Measurements from ENCODE around the gene ARFGEF3. TPM values are rescaled to one million over a fixed set of nuclear protein-coding genes. Genes with fewer than 3 reads are reported as not detected.

Gene ARFGEF3
- total RNA-seq, 6 experiments from 2014 or later, result 0.06 to 0.19 (median 0.08) TPM

DNA sequence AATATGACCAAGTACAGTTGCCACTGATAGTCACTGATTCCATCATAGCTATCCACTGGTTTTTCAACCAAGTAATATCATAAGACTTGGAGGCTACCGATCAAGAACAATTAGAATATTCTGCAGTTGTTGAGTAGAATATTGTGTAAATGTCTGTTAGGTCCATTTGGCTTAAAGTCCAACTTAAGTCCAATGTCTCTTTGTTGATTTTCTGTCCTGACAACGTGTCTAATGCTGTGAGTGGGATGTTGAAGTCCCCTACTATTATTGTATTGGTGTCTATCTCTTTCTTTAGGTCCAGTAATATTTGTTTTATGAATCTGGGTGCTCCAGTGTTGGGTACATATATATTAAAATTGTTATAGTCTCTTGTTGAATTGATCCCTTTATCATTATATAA, 13.9 kb downstream of the ARFGEF3 start:
- DNase-seq, result no peak
- Mint-ChIP-seq H3K27ac (no peak overlapping the region), H3K9me3 (peaks cover 25% of the 10 kb centered on the region), H3K36me3 (ENCODE audit: low read depth) (no peaks in the 10 kb centered on the region; the same call in 1 of the 2 replicates), H3K4me1 (ENCODE audit: low read depth) (no peaks in the 10 kb centered on the region), H3K4me3 (no peak overlapping the region), H3K27me3 (ENCODE audit: insufficient read depth) (no peaks in the 10 kb centered on the region)
- no peak for TF ChIP-seq CTCF (IDR thresholded peaks at IDR 0.05)

DNA sequence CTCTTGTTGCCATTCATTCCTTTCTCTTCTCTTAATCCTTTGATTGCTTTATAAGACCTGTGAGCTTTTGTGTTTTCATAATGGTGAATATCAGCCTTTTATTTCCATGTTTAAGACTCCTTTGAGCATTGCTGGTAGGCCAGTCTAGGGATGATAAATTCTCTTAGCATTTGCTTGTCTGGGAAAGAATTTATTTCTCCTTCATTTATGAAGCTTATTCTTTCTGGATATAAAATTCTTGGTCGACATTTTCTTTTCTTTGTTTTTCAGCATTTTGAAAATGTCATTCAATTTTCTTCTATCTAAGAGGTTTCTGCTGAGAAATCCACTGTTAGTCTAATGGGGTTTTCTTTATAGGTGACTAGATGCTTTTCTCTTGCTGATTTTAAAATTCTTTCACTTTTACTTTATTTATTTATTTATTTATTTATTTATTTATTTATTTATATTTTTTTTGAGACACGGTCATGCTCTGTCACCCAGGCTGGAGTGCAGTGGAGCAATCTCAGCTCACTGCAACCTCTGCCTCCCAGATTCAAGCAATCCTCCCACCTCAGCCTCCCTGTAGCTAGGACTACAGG, 15.0 kb downstream of the ARFGEF3 start:
- H3K4me1 Mint-ChIP-seq (ENCODE audit: low read depth), result no peaks in the 10 kb centered on the region
- TF ChIP-seq CTCF (IDR thresholded peaks at IDR 0.05), result no peak
- H3K9me3 Mint-ChIP-seq, result peaks cover 25% of the 10 kb centered on the region
- H3K4me3 Mint-ChIP-seq, result no peak overlapping the region
- H3K27me3 Mint-ChIP-seq (ENCODE audit: insufficient read depth), result no peaks in the 10 kb centered on the region
- no peaks in the 10 kb centered on the region; the same call in 1 of the 2 replicates for H3K36me3 Mint-ChIP-seq (ENCODE audit: low read depth)
- H3K27ac Mint-ChIP-seq, result no peak overlapping the region
- DNase-seq, result no peak

GRCh38 chr6:138182939-138183789, 21.4 kb downstream of the ARFGEF3 start:
- Mint-ChIP-seq H3K27ac (no peak overlapping the region), H3K9me3 (peaks cover 5% of the 10 kb centered on the region; the same call in 1 of the 2 replicates), H3K27me3 (ENCODE audit: insufficient read depth) (peaks cover 7% of the 10 kb centered on the region; the same call in 1 of the 2 replicates), H3K36me3 (ENCODE audit: low read depth) (no peaks in the 10 kb centered on the region), H3K4me3 (no peak overlapping the region), H3K4me1 (ENCODE audit: low read depth) (no peaks in the 10 kb centered on the region)
- no peak for TF ChIP-seq CTCF (IDR thresholded peaks at IDR 0.05)
- no peak for DNase-seq

DNA sequence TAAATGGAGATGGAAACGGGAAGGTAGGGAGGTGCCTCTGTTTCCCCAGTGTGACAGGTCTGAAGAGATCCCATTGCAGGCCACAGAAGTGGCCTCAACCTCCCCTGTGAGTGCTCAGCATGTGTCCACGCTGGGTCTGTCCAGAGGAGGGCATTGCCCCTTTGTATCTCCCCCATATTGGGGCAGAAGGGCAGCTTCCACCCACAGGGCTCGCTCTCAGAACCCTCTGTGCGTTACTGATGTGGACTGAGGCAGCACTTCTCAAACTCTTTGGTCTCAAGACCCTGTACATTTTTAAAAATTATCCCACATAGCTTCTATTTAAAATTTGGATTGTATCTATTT, 22.0 kb downstream of the ARFGEF3 start:
- Mint-ChIP-seq H3K4me1 (ENCODE audit: low read depth) (no peaks in the 10 kb centered on the region), H3K27ac (no peak overlapping the region), H3K36me3 (ENCODE audit: low read depth) (no peaks in the 10 kb centered on the region), H3K9me3 (no peaks in the 10 kb centered on the region), H3K27me3 (ENCODE audit: insufficient read depth) (peaks cover 7% of the 10 kb centered on the region; the same call in 1 of the 2 replicates), H3K4me3 (no peak overlapping the region)
- TF ChIP-seq CTCF (IDR thresholded peaks at IDR 0.05), result no peak
- no peak for DNase-seq

DNA sequence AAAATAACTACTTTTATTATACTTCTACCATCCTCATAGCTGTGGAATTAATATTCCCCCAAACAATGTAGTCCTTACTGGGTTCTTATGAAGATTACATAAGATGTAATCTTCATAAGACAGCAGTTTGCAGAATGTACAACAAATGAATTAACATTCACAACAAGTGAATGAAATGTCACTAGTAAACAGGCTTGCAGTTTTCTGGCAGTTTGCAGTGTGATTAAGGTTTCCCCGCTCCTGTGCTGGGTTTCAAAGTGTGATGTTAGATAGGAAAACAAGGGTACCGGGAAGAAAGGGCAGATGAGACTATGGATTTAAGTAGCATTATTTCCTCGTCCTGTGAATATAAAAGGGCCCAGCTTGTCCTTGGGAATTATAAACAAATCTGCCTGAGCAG, 22.5 kb downstream of the ARFGEF3 start:
- TF ChIP-seq CTCF (IDR thresholded peaks at IDR 0.05), result no peak
- H3K36me3 Mint-ChIP-seq (ENCODE audit: low read depth), result no peaks in the 10 kb centered on the region
- H3K9me3 Mint-ChIP-seq, result no peaks in the 10 kb centered on the region
- H3K4me3 Mint-ChIP-seq, result no peak overlapping the region
- no peak overlapping the region for H3K27ac Mint-ChIP-seq
- DNase-seq, result no peak
- H3K27me3 Mint-ChIP-seq (ENCODE audit: insufficient read depth), result peaks cover 7% of the 10 kb centered on the region; the same call in 1 of the 2 replicates
- no peaks in the 10 kb centered on the region for H3K4me1 Mint-ChIP-seq (ENCODE audit: low read depth)
